GM13977 (cell line): ENCODE results near the gene CLK1.
"Not testable (repeated sequence)": the region's sequence is repeated elsewhere in the genome, so short reads cannot be mapped to it uniquely, and the experiment has no call there.

Experiments
- DNase-seq: peaks from one replicate; pipeline ENCODE4 v3.0.0; 2012; ENCODE audit warnings: low spot score
- in situ Hi-C: fragments of 300-500 bp; cut with MboI; formaldehyde crosslinking; loops from one replicate; pipeline ENCODE4 v1.12.0; 2022; ENCODE audit warnings: low sequenced_read_pairs, low pct_unique_long_range_greater_than_20kb, mixed read lengths, inconsistent platforms; ENCODE audit not compliant: unreplicated experiment
- TF ChIP-seq, protein P1 (sequence below): IDR thresholded peaks from 2 replicates; pipeline ENCODE4 v1.5.1; 2012; ENCODE audit warnings: mild to moderate bottlenecking, control low read depth; ENCODE audit not compliant: insufficient read depth; ENCODE audit errors: extremely low read depth, missing control alignments

Gene CLK1

DNA sequence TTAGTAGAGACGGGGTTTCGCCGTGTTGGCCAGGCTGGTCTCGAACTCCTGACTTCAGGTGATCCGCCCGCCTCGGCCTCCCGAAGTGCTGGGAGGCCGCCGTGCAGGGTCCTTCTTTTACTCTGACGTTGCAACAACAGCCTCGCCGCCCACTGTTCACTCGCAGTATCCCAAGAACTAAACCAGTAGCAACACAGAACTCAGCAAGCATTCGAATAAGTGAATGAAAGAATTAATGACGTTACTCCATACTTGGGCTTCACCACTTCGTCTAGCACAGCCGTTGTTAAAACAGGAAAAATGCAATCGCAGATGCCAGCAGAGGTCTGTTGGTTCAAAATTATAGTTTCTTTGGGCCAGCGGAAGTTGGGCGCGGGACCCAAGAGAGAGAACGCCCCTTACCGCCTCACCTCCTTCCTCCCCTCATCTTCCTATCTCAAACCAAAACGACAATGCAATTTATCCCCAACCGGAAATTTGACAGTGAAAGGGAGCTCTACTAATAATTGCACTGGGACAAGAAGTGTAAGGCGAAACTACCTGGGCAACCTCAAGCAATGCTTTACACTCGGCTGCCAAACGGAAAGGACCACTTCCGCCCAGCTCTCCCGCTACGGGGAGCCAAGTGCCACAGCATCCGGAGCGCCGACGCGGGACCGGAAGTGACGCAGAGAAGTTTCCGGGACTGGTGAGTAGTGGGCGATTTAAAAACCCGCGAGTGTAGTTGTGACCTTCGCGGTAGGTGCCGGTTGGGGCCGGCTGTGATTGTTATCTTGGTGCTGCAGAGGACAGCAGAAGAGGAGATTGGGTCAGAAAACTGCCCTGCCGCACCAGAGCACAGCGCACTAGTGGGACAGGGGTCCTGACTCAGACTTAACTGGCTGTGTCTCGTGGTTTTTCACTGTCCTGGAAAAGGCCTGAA lies 24.5 kb upstream of the CLK1 start, which contains the start of the genes NIF3L1 and PPIL3:
Gene NIF3L1, plus strand, starts transcription at position 668 of the 922 bp plus-strand sequence. CDS start 2,573 bp downstream, outside the sequence.
Gene PPIL3, minus strand, starts transcription at position 374 of the 922 bp plus-strand sequence. CDS start 1,462 bp downstream, outside the sequence.
- TF ChIP-seq, protein P1, sequence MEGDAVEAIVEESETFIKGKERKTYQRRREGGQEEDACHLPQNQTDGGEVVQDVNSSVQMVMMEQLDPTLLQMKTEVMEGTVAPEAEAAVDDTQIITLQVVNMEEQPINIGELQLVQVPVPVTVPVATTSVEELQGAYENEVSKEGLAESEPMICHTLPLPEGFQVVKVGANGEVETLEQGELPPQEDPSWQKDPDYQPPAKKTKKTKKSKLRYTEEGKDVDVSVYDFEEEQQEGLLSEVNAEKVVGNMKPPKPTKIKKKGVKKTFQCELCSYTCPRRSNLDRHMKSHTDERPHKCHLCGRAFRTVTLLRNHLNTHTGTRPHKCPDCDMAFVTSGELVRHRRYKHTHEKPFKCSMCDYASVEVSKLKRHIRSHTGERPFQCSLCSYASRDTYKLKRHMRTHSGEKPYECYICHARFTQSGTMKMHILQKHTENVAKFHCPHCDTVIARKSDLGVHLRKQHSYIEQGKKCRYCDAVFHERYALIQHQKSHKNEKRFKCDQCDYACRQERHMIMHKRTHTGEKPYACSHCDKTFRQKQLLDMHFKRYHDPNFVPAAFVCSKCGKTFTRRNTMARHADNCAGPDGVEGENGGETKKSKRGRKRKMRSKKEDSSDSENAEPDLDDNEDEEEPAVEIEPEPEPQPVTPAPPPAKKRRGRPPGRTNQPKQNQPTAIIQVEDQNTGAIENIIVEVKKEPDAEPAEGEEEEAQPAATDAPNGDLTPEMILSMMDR, result no peak
- peak; percentile 86 for DNase-seq
- in situ Hi-C loops, result no loop called here

DNA sequence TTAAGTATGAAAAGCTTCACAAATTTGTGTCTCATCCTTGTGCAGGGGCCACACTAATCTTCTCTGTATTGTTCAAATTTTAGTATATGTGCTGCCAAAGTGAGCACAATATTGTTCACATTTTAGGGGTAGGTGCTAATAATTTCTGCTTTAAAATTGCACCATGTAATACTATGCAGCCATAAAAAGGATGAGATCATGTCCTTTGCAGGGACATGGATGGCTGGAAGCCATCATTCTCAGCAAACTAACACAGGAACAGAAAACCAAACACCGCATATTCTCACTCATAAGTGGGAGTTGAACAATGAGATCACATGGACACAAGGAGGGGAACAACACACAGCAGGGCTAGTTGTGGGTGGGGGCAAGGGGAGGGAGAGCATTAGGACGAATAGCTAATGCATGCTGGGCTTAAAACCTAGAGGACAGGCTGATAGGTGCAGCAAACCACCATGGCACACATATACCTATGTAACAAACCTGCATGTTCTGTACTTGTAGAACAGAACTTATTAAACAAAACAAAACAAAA lies 17.3 kb upstream of the CLK1 start:
- DNase-seq, in situ Hi-C loops: not testable (repeated sequence)

DNA sequence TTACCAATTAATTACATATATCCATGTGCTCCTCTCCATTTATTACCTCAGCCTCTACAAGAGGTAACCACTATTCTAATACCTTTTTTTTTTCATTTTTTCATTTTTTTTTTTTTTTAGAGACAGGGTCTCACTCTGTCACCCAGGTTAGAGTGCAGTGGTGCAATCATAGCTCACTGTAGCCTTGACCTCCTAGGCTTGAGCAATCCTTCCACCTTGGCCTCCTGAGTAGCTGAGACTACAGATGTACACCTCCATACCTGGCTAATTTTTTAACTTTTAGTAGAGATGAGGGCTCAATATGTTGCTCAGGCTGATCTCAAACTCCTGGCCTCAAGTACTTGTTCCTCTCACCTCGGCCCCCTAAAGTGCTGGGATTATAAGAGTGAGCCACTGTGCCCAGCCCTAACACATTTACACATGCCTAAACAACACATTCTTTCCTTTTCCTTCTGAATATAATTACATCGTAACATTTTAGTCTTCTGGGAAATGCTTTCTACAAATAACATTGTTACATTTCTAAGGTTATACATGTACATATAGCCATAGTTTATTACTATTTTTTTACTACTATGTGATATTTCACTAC lies 13.9 kb upstream of the CLK1 start:
- DNase-seq, result no peak
- TF ChIP-seq, protein P1, result no peak
- in situ Hi-C loops, result no loop called here

DNA sequence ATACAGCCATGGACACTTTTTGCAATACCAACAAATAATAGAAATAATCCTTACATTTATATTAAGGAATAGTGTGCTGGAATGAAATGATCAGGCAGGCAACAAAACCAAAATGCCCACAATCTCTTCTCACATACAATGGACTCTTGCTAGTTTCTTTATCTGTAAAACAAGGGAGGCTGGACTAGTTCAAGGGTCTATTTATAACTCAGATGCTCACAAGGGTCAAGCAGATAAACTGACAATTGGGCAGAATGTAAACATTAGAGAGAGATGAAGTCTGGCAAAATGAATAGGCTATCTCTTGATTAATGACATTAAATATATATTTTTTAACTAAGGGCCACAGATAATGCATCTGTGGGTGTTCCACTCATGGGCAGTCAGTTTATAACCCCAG lies 13.0 kb upstream of the CLK1 start:
- in situ Hi-C loops, result no loop called here
- TF ChIP-seq, protein P1, result no peak
- DNase-seq, result no peak

DNA sequence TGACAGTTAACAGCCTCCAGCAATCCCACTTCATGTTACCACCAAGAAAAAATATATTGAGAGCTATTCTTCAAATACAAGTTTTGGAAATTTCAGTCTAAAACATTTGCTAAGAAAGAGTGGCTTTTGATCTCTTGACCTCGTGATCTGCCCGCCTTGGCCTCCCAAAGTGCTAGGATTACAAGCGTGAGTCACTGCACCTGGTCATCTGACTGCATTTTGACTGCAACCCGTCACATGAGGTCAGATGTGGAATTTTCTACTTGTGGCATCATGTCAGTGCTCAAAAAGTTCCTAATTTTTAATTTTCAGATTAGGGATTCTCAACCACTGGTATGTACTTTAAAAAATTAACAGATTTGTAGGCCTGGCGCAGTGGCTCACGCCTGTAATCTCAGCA lies 9.1 kb upstream of the CLK1 start:
- TF ChIP-seq, protein P1, result no peak
- in situ Hi-C loops, result no loop called here

DNA sequence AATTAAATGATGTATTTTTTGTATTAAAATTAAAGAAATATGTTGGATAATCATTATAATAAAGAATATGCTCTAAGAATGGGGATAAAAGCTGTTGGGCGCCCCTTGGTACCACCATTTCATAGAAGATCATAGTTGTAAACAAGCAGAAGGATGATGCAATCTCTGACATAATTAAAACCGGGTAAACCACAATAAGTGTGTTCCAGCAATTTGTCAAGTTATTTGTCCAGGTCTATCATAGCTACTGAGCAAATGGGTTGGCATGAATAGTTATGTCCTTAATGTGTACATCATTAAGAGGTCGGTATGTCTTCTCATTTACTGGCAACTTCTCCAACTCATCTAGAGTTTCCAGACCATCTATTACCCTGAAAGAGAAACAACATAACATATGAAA lies 6.7 kb upstream of the CLK1 start:
- in situ Hi-C loops, result no loop called here
- TF ChIP-seq, protein P1, result no peak
- DNase-seq, result no peak

More for the DNA sequence above, 9.1 kb upstream of the CLK1 start:
- no peak for DNase-seq

DNA sequence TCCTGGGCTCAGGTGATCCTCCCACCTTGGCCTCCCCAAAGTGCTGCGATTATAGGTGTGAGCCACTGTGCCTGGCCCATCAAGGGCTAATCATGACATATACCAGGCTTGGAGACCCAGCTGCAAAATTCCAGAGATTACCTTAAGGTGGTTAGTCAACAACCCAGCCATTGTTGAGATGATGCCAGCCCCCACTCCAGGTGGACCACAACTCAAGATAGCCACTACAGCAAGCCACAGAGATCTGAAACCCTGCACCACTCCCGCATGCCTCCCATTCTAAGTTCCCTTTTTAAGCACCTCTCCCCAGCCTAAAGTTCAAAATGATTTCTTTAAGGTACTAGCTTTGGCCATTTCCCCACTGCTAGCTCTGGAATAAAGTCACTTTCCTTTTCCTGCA lies 4.6 kb upstream of the CLK1 start:
- TF ChIP-seq, protein P1, result no peak
- in situ Hi-C loops, result no loop called here
- no peak for DNase-seq
